Activated naive CD4-positive, alpha-beta T cell treated with Interleukin-2 at 50 U/mL for 16 hours (primary cell): ENCODE results near the gene GRID1.

Experiments used
- DNase-seq: peaks from one replicate; pipeline ENCODE4 v3.0.0-alpha.2; 2020

Gene GRID1

GRCh38 chr10:85657476-85658113, 709.0 kb downstream of the GRID1 start:
- DNase-seq = no peak

GRCh38 chr10:85655411-85655810, 711.2 kb downstream of the GRID1 start:
- DNase-seq = no peak

- no peak for DNase-seq
Observed at GRCh38 chr10:85651497-85651882, 715.1 kb downstream of the GRID1 start.

GRCh38 chr10:85650791-85651496, 715.7 kb downstream of the GRID1 start:
- DNase-seq = no peak

GRCh38 chr10:85649461-85649860, 717.1 kb downstream of the GRID1 start:
- DNase-seq = no peak

- DNase-seq = no peak
Observed at GRCh38 chr10:85648279-85648754, 718.3 kb downstream of the GRID1 start.

- no peak for DNase-seq
Observed at GRCh38 chr10:85647741-85648140, 718.9 kb downstream of the GRID1 start.

- no peak for DNase-seq
Observed at GRCh38 chr10:85645926-85646711, 720.5 kb downstream of the GRID1 start.

- DNase-seq = no peak
Observed at GRCh38 chr10:85645053-85645452, 721.5 kb downstream of the GRID1 start.

GRCh38 chr10:85643845-85644525, 722.6 kb downstream of the GRID1 start:
- DNase-seq = no peak

- no peak for DNase-seq
Observed at GRCh38 chr10:85643171-85643844, 723.3 kb downstream of the GRID1 start.

- DNase-seq = no peak
Observed at GRCh38 chr10:85642421-85643170, 724.0 kb downstream of the GRID1 start.

GRCh38 chr10:85642082-85642420, 724.5 kb downstream of the GRID1 start:
- DNase-seq = no peak

- no peak for DNase-seq
Observed at GRCh38 chr10:85641479-85642009, 725.1 kb downstream of the GRID1 start.

- DNase-seq = no peak
Observed at GRCh38 chr10:85638797-85639196, 727.8 kb downstream of the GRID1 start.

- no peak for DNase-seq
Observed at GRCh38 chr10:85635650-85636049, 730.9 kb downstream of the GRID1 start.

GRCh38 chr10:85624511-85624910, 742.1 kb downstream of the GRID1 start:
- DNase-seq = no peak

GRCh38 chr10:85623758-85624157, 742.8 kb downstream of the GRID1 start:
- DNase-seq = no peak

- no peak for DNase-seq
Observed at GRCh38 chr10:85623342-85623741, 743.3 kb downstream of the GRID1 start.

- no peak for DNase-seq
Observed at GRCh38 chr10:85622425-85622824, 744.2 kb downstream of the GRID1 start.

GRCh38 chr10:85621562-85621961, 745.0 kb downstream of the GRID1 start:
- DNase-seq = no peak

GRCh38 chr10:85620807-85621206, 745.8 kb downstream of the GRID1 start:
- DNase-seq = no peak
